Prostate gland (tissue), 2 donors: ENCODE measurements around the gene GUK1. TPM values are rescaled to one million over a fixed set of nuclear protein-coding genes. Genes with fewer than 3 reads are reported as not detected.

Experiments
- DNase-seq: peaks from one replicate; pipeline ENCODE4 v3.0.0-alpha.2; 2019; ENCODE audit warnings: low spot score
- H3K27ac ChIP-seq, 2 donors: fragments of 200-600 bp; sonication (generic); 2 replicates each; pipeline ENCODE4 v1.5.1; 2017 to 2019
- H3K27me3 ChIP-seq: fragments of 200-600 bp; sonication (generic); replicated peaks from 2 replicates; pipeline ENCODE4 v1.5.1; 2019; ENCODE audit not compliant: insufficient read depth
- H3K36me3 ChIP-seq, 2 donors: fragments of 200-600 bp; sonication (generic); 1 replicate in 1 of 2; 2 replicates in 1 of 2; pipeline versions ENCODE4 v1.5.1 to v1.8.1; 2017 to 2019
- H3K4me1 ChIP-seq: fragments of 200-600 bp; sonication (generic); replicated peaks from 2 replicates; pipeline ENCODE4 v1.5.1; 2019
- H3K4me3 ChIP-seq, 2 donors: fragments of 200-600 bp; sonication (generic); 2 replicates each; pipeline ENCODE4 v1.5.1; 2017 to 2019
- H3K9me3 ChIP-seq: fragments of 200-600 bp; sonication (generic); 2 replicates; pipeline ENCODE4 v1.5.1; 2017
- CTCF ChIP-seq, 4 experiments: fragments of 200-600 bp in 2 of 4; fragments of 450-650 bp in 2 of 4; sonication (generic) in 2 of 4; IDR thresholded peaks; 1 replicate in 3 of 4; 2 replicates in 1 of 4; pipeline ENCODE4 v1.5.1; 2016 to 2019; ENCODE audit warnings: antibody characterized with exemption in 4 of 4, mild to moderate bottlenecking in 2 of 4, moderate library complexity in 2 of 4
- POLR2A ChIP-seq: fragments of 450-650 bp; IDR thresholded peaks from one replicate; pipeline ENCODE4 v1.6.1; 2016; ENCODE audit warnings: antibody characterized with exemption, mild to moderate bottlenecking
- POLR2AphosphoS5 ChIP-seq: sonication (generic); formaldehyde crosslinking; IDR thresholded peaks from one replicate; pipeline ENCODE4 v1.6.1; 2017; ENCODE audit warnings: antibody characterized with exemption
- WGBS: methylation state at CpG from one replicate; pipeline ENCODE4 v1.1.5; 2018; 5-methylcytosine and 5-hydroxymethylcytosine counted together
- intact Hi-C: fragments of 100-400 bp; cut with DNase I; formaldehyde crosslinking; loops from one replicate; pipeline ENCODE4 v1.14.2; 2022
- total RNA-seq, 2 donors: library from RNA; depleted of rRNA; stranded (reverse); fragments of >200 nt; gene quantifications; one replicate each; pipeline ENCODE4 v1.1.0, GENCODE V29; 2016

GUK1 gene
- total RNA-seq, 2 donors from 2014 or later, result 250 to 458 TPM

- 29% methylated on average over 1 of the region's 1 CpG for WGBS
- Histone ChIP-seq H3K36me3 (no peaks in the 10 kb centered on the region), H3K4me1 (no peaks in the 10 kb centered on the region), H3K27me3 (no peaks in the 10 kb centered on the region), H3K27ac (no peak overlapping the region), H3K9me3 (no peaks in the 10 kb centered on the region), H3K4me3 (no peak overlapping the region)
- intact Hi-C loops, result no loop called here
- DNase-seq, result no peak
- TF ChIP-seq CTCF (IDR thresholded peaks at IDR 0.05) (no peak), POLR2A (no peak), POLR2AphosphoS5 (no peak)
Observed at GRCh38 chr1:228120351-228120750, 19.7 kb upstream of the GUK1 start.

GRCh38 chr1:228120857-228121489 lies 19.1 kb upstream of the GUK1 start:
- 58% methylated on average over 5 of the region's 5 CpGs for WGBS
- Histone ChIP-seq H3K27ac (no peak overlapping the region), H3K4me3 (no peak overlapping the region), H3K9me3 (no peaks in the 10 kb centered on the region), H3K27me3 (no peaks in the 10 kb centered on the region), H3K36me3 (no peaks in the 10 kb centered on the region), H3K4me1 (no peaks in the 10 kb centered on the region)
- intact Hi-C loops, result no loop called here
- DNase-seq, result no peak
- no peak for TF ChIP-seq POLR2A
- no peak for TF ChIP-seq CTCF (IDR thresholded peaks at IDR 0.05)

- TF ChIP-seq CTCF (IDR thresholded peaks at IDR 0.05) (no peak), POLR2A (no peak), POLR2AphosphoS5 (no peak)
- H3K27ac ChIP-seq, result no peak overlapping the region
- H3K4me3 ChIP-seq, result no peak overlapping the region
- H3K4me1 ChIP-seq, result no peaks in the 10 kb centered on the region
- no peaks in the 10 kb centered on the region for H3K27me3 ChIP-seq
- intact Hi-C loops, result no loop called here
- H3K36me3 ChIP-seq, result no peaks in the 10 kb centered on the region
- DNase-seq, result no peak
- H3K9me3 ChIP-seq, result no peaks in the 10 kb centered on the region
- 64% methylated on average over 1 of the region's 1 CpG for WGBS
Observed at GRCh38 chr1:228122921-228123441, 17.1 kb upstream of the GUK1 start.

- H3K27me3 ChIP-seq, result no peaks in the 10 kb centered on the region
- no peaks in the 10 kb centered on the region for H3K4me1 ChIP-seq
- H3K27ac ChIP-seq, result no peak overlapping the region
- no peaks in the 10 kb centered on the region for H3K36me3 ChIP-seq
- H3K9me3 ChIP-seq, result no peaks in the 10 kb centered on the region
- DNase-seq, result no peak
- TF ChIP-seq POLR2A (no peak), POLR2AphosphoS5 (no peak), CTCF (IDR thresholded peaks at IDR 0.05) (no peak)
- 79% methylated on average over 2 of the region's 2 CpGs for WGBS
- H3K4me3 ChIP-seq, result no peak overlapping the region
- intact Hi-C loops, result no loop called here
Observed at GRCh38 chr1:228123505-228123904, 16.6 kb upstream of the GUK1 start.

GRCh38 chr1:228125185-228125584 lies 14.9 kb upstream of the GUK1 start:
- Histone ChIP-seq H3K36me3 (no peaks in the 10 kb centered on the region), H3K9me3 (no peaks in the 10 kb centered on the region), H3K27ac (no peak overlapping the region), H3K27me3 (no peaks in the 10 kb centered on the region), H3K4me3 (no peak overlapping the region), H3K4me1 (no peaks in the 10 kb centered on the region)
- no peak for TF ChIP-seq POLR2AphosphoS5
- no peak for TF ChIP-seq POLR2A
- DNase-seq, result no peak
- intact Hi-C loops, result no loop called here
- WGBS, result 84% methylated on average over 5 of the region's 5 CpGs
